ENCODE measurements around the gene GTPBP8.

Gene GTPBP8

DNA sequence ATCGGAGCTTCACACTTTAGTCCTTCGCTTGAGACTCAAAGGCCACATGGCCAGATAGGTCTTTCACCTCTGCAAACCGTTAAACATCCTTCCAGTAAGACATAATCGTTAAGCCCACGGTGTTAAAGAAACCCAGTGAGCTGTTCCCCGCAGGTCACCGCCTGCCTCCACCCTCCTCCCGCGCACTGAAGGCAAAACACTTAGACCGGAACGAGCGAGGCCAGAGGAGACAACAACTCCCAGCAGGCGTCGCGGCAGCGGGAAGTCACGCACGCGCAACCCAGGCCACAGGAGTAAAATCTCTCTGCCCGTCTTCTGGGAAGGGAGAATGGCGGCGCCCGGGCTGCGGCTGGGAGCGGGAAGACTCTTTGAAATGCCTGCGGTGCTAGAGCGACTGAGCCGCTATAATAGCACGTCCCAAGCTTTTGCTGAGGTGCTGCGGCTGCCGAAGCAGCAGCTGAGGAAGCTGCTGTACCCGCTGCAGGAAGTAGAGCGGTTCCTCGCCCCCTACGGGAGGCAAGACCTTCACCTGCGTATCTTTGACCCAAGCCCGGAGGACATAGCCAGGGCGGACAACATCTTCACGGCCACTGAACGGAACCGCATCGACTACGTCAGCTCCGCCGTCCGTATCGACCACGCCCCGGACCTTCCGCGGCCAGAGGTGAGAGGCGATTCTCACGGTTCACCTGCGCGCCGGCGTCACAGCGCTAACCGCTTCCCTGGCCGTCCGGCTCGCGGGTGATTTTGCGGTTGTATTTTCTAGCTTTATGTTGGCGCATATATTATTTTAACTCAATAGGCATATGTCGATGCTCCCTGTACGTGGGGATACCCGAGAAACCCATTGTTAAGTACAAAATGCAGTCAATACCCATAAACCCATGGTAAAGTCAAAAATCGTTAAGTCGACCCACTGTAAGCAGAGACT is at the start of gene GTPBP8:
Gene GTPBP8, plus strand, starts transcription at position 313 of the 931 bp plus-strand sequence. Its CDS starts 16 bp downstream, at position 329.
- DNase-seq (ENCODE audit: low read depth in 2 of 2), result peak; percentile 78 to 81

DNA sequence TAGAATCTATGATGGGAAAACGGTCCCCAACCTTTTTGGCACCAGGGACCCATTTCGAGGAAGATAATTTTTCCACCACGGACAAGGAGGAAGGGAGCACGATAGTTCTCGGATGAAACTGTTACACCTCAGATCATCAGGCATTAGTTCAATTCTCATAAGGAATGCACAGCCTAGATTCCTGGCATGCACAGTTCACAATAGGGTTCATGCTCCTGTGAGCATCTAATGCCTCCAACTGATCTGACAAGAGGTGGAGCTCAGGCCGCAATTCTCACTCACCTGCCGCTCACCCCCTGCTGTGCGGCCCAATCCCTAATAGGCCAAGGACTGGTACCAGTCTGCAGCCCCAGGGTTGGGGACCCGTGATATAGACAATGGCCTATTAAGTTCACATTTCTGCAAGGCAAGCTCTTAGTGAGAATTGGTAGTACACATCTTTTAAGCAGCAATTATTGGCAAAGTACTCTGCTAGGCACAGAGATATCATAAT is 42.4 kb upstream of the GTPBP8 start:
- DNase-seq (ENCODE audit: low read depth in 2 of 2), result no peak

DNA sequence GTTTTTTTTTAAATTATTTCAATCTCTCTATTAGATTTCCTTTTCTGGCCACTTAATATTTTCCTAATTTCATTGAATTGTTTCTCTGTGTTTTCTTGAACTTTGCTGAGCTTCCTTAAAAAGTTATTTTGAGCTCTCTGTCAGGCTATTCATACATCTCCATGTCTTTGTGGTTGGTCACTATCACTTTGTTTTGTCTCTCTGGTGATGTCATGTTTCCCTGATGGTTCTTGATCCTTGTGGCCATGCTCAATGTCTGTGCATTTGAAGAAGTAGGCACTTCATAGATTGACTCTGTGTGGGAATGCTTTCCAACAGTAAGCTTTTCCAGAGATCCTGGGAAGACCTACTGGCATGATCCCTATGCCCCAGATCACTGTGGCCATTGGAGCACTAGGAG is 34.4 kb upstream of the GTPBP8 start:
- DNase-seq (ENCODE audit: low read depth in 2 of 2), result no peak

DNA sequence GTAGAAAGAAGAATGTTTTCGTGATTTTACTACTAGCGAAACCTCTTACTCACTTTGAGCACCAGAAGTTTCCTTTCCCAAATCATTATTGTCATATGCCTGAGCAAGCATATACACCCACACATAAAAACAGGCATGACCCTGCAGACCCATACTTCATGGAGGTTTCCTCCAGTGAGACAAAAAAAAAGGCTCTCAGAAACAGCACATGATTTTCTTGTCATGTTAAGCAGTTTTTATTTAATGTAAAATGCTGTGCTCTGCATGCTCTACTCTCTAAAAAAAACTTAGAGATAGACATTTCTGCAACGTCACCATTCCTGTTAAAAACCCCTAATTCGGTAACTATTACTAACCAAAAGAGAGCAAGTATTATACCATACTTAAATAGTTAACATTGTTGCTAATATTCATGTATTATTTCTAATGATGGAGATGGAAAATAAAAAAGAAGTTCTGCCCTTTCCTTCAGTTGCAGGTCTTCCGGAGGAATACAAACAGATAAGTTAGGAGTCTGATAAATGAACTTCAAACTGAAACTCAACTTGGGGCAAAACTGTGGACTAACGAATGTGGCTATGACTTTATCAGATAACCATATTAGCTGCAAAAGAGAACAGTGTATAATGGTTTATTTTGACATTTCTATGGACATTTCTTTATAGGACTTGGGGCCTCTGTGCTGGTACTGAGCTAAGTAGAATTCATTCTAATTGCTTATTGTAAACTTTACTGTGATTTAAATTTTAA is 31.8 kb upstream of the GTPBP8 start:
- DNase-seq (ENCODE audit: low read depth in 2 of 2), result no peak

DNA sequence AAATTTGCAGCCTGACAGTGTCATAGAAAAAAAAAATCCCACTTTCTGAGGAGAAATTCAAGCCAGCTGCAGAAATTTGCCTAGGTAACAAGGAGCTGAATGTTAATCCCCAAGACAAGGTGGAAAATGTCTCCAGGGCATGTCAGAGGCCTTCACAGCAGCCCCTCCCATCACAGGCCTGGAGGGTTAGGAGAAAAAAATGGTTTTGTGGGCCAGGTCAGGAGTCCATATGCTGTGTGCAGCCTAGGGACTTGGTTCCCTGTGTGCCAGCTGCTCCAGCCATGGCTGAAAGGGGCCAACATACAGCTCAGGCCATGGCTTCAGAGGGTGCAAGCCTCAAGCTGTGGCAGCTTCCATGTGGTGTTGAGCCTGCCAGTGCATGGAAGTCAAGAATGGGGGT is 27.1 kb upstream of the GTPBP8 start:
- DNase-seq (ENCODE audit: low read depth in 2 of 2), result no peak

DNA sequence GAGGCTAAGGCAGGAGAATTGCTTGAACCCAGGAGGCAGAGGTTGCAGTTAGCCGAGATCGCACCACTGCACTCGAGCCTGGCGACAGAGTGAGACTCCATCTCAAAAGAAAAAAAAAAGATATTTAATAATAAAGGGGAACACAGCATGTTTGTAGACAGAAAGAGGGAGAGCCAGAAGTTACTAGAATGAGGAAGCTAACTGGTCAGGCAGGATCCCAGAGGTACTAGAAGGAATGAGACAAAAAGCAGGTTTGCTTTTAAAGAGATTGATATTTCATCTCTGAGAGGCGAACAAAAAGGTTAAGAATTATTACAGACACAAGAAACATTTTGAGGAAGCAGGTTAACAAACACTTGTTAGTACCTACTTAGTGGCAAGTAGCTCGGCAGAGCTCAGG is 25.1 kb upstream of the GTPBP8 start:
- no peak for DNase-seq (ENCODE audit: low read depth in 2 of 2)

DNA sequence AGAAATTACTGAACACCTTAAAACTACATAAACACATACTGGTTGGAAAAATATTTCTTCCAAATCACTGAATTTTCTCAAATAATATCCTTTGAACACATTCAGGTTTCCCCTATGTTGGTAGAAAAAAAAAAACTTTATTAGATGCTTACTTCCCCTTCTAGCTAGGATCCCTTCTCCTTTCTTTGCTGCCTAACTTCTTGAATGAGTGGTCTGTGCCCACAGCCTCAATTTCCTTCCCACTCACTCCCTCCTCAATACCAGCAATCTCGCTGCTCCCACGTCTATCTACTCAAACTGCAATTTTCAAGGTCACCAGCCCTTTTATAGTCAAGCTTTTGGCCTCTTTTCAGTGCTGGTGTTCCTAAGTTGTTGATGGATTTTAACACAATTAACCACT is 24.2 kb upstream of the GTPBP8 start:
- no peak for DNase-seq (ENCODE audit: low read depth in 2 of 2)

DNA sequence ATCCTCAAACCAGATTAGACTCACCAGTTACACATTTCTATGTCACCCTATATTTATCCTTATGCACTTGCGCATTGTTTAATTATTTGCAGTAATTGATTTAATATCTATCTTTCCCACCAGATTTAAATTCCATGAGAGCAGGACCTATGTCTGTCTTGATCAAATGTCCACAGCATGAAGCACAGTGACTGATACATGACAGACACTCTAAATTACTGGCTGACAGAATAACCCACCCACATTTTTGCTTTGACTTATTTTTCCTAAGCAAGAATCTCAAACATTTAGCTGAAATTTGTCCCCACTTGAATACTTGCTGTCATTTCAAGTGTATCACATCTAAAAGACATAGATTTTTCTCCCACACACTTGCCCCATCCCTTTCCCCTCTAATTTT is 23.4 kb upstream of the GTPBP8 start:
- DNase-seq (ENCODE audit: low read depth in 2 of 2), result no peak

DNA sequence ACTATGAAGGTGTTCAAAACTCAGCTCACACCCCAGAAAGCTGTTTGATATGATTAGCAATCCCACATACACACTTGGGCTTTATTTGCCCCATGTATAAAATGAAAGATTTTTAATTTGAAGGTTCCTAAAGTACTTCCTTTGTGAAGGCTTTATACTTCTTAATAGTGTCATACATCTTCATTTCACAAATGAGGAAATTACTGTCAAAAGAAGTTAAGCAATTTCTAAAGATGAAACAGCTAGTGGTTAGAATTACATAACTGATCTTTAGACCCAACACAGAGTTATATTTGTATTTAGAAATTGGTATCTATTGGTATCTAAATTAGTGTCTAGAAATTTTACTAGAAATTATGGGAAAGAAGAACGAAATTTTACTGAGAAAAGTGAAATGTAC is 23.0 kb upstream of the GTPBP8 start:
- no peak for DNase-seq (ENCODE audit: low read depth in 2 of 2)

DNA sequence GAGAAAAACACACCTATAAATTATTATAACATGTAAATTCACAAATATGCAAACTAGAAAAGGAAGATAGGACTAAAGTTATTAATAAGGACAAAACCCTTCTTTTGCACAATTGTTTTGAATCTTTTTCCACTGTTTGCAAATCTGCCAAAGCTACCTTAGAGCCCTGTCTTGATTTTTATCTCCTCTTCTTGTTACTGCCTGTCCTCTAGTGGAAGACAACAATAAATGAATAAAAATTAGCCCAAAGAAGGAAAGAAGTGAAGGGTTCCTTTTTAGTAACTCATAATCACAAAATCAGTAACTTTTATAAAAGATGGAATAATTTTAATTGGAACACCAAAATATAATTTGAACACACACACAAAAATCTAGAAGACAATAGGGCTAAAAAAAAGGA is 18.6 kb upstream of the GTPBP8 start:
- DNase-seq (ENCODE audit: low read depth in 2 of 2), result no peak

DNA sequence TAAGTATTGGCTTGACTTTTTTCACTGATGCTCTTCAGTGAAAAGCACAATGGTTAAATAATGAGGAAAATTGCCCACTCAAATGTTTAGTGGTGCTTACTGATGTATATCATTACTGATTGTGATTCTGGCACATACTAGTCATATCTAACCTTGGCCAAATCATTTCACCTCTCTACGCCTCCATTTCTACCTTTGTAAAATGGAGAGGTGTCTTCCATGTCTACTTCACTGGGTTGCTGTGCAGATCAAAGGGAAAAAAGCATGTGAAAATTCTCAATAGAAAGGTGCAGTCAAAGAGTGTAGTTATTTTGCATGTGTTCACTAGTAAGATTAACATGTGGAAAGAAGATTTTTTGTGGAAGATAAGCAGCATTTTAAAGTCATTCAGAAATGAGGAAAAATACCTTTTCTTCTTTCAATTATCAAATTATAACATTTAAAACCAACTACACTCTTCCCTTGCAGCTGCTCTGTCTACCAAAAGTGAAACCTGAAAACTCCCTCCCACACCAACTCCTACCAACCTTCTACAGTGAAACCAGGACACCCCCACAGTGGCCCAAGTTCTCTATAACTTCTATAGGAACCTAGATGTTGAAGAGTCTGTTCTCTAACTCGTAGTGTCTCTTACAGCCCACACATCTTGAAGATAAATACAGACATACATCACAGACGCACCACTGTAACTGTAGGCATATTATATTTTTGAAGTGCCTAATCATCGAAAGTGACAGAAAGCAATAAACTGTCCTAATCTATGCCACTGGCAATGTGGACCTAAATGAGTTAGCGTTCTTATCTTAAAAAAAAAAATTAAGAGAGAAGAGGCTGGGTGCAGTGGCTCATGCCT is 17.2 kb upstream of the GTPBP8 start:
- peak in 1 of 2 experiments; percentile 32 for DNase-seq (ENCODE audit: low read depth in 2 of 2)

DNA sequence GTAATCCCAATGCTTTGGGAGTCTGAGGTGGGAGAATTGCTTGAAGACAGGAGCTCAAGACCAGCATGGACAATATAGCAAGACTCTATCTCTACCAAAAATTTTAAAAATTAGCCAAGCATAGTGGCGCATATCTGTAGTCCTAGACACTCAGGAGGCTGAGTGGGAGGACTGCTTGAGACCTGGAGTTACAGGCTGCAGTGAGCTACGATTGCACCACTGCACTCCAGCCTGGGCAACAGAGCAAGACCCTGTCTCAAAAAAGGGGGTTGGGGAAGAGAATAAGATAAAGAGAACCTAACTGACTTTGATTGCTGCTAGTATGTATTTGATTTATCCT is 16.6 kb upstream of the GTPBP8 start:
- no peak for DNase-seq (ENCODE audit: low read depth in 2 of 2)

DNA sequence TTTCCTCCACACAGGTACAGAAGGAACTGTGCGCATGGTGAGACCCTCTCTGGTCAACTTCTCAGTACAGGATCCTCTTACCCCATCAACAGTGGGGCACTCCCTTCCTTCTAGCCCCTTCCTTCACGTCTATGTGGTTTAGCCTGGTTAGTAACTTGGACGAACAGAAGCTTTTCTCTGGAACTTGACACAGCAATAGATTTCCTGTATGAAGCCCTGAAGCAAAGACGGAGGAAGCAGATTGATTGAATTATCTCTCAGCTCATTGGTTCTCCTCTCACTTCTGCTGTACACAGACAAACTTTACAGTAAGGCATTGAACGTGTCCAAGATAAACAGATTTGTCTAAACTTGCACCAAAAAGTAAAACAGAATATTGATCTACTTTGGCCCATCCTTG is 15.9 kb upstream of the GTPBP8 start, which contains the start of gene CD200R1:
Gene CD200R1, minus strand, starts transcription at position 210 of the 400 bp plus-strand sequence. CDS start 246 bp downstream, outside the sequence.
- no peak for DNase-seq (ENCODE audit: low read depth in 2 of 2)

DNA sequence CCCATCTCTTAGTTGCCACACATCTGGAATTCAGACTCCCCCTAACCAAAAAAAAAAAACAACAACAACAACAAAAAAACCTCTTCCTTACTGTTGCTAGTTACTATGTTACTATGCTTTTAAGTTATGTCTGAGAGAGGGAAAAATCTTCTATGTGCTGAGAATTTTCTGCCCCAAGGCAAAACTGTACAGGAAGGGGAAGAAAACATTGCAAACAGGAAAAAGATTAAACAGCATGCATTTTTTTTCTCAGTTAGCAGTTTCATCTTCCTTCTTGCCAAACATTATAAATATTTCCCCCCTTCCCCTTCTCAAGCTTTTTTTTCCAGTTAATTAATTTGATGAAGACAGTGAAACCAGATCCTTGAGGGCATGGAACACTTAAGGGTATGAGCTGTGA is 14.8 kb upstream of the GTPBP8 start:
- no peak for DNase-seq (ENCODE audit: low read depth in 2 of 2)

DNA sequence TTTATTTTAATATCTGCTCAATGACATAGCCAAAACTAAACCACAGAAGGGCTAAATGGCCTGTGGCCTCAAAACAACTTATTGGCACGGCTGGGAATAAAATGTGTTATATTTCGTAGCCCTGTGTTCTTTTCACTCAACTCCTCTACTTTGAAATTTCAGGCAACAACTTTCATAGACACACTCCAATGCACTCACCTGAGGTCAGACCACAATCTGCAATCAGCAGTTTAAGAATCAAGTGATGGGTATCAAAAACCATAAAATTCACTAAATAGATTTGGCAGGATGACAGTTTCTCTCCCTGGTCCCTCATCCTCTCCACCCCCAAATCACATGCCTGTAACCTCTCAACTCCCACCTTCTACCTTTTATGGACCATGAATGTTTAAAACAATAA is 13.8 kb upstream of the GTPBP8 start:
- no peak for DNase-seq (ENCODE audit: low read depth in 2 of 2)

DNA sequence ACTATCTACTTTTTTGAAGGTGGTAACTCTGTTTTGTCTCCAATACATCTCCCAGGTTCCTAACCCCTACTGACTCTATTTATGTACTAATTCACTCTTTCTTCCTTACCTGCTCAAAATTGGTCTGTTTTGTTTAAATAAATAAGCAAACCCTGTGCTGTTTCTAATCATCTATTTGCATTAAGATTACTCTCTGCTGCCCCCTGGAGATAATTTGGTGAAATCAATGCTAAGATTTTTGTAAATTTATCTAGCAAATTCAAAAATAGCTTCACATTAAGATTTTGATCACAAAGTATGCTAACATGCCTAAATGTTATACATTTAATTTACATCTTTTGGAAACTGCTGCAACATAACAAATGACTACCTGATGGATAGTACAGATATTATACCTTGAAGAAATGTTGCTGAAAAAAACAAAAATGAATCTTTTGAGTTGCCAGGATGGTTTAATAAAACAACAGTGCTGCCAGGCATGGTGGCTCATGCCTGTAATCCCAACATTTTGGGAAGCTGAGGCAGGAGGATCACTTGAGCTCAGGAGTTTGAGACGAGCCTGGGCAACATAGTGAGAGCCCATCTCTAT is 11.4 kb upstream of the GTPBP8 start:
- DNase-seq (ENCODE audit: low read depth in 2 of 2), result no peak

DNA sequence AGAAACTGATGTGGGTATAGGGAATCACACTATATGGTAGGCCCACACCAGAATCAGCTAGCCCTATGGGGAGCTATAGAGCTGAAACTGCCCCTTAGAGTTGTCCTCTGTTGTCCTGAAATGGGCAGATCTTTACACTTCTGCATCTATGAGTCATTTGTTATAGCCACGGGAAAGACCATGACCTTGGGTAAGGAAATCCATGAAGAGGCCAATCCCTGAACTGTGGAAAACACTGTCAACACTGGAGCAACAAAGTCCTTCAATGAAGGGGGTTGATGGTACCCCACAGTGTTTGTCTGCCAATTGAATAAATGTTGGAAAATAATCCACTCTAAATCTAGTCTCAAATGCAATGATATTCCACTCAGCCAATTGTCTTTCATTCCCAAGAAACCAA is 10.7 kb upstream of the GTPBP8 start:
- DNase-seq (ENCODE audit: low read depth in 2 of 2), result no peak

DNA sequence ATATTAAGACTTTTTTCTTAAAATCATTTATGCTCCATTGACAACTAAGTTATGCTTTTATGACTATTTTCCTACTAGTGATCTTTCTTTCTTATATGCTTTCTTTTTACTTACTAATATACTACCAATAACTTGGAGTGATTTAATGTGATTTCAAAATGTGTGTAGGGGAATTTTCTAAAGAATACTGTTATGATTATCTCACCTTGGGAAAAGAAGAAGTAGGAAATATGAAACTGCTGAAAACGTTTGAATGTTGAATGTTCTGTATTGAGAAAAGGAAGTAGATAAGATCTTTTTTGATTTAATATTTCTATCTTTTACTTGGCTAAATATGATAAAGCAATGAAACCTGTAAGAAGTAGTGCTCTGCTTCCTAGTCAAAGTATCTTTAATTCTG is 8.1 kb upstream of the GTPBP8 start:
- no peak for DNase-seq (ENCODE audit: low read depth in 2 of 2)

DNA sequence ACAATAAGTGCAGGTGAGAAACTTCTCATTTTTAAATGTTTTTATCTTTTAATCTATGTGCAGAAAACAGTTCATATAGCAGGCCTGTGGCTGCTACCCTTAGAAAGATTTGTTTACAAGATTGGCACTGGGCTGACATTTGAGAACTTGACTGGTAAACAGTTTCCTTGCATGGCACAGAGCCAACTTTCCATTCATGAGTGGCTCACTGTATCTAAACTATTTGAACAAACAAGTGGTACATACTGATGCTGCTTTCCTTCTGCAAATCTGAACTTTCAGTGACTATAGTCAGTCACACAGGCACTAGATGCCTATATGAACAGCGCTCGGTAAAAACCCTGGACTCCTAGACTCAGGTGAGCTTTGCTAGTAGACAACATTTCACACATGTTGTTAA is 6.3 kb upstream of the GTPBP8 start:
- DNase-seq (ENCODE audit: low read depth in 2 of 2), result no peak

DNA sequence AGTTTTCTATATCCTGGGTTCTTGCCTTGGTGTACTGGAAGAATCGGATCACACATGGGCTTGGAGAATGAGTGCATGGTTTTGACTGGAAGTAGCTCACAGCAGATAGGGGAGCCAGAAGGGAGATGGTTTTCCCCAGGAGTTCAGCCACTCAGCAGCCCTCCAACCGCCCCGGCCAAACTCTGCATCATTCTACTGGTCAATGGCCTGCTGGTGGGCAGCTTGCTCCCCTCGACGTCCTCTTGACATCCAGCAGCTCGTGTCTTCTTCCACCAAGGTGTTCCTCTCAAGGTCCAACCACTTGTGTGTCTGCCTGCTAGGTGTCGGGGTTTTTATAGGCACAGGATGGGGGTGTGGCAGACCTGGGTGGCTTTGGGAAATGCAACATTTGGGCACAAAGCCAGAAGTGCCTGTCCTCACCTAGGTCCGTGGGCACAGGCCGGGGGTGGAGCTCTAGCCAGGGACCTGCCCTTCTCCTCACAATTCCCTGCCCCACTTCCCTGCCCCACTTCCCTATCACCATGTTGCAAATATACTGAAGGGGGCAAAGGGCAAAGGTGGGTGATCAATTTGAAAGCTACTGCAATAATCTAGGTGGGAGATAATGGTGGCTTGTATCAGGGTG is 3.0 kb upstream of the GTPBP8 start:
- no peak for DNase-seq (ENCODE audit: low read depth in 2 of 2)

DNA sequence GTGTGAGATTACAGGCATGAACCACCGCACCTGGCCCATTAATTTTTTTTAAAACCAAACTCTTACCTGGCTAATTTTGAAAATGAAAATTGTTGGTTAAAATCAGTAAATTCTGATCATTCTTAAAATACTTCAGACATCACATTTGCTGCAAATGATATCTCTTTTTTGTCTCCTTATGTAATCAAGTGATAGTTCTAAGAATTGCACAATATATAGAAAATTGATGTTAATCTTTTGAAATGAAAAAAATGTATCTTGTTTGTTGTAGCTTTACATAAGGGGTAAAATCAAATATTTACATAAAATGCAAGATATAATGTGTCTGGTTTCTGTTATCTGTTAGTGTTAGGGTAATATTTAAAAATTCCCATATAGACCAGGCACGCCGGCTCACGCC is 5.0 kb downstream of the GTPBP8 start:
- DNase-seq (ENCODE audit: low read depth in 2 of 2), result no peak

All from stimulated activated CD4-positive, alpha-beta T cell treated with anti-CD3 and anti-CD28 coated beads, Interleukin-12 subunit alpha, Interleukin-12 subunit beta, amount 100 ng/mL, for 24 hours (primary cell).